Activated naive CD4-positive, alpha-beta T cell treated with anti-CD3 and anti-CD28 coated beads, Interleukin-2, amount 50 U/mL, for 16 hours (primary cell): ENCODE results near the gene TMEM179.
"Not testable (repeated sequence)": the region's sequence is repeated elsewhere in the genome, so short reads cannot be mapped to it uniquely, and the experiment has no call there.

Experiments used
- DNase-seq: peaks from one replicate; pipeline ENCODE4 v3.0.0-alpha.2; 2020

TMEM179 gene

DNA sequence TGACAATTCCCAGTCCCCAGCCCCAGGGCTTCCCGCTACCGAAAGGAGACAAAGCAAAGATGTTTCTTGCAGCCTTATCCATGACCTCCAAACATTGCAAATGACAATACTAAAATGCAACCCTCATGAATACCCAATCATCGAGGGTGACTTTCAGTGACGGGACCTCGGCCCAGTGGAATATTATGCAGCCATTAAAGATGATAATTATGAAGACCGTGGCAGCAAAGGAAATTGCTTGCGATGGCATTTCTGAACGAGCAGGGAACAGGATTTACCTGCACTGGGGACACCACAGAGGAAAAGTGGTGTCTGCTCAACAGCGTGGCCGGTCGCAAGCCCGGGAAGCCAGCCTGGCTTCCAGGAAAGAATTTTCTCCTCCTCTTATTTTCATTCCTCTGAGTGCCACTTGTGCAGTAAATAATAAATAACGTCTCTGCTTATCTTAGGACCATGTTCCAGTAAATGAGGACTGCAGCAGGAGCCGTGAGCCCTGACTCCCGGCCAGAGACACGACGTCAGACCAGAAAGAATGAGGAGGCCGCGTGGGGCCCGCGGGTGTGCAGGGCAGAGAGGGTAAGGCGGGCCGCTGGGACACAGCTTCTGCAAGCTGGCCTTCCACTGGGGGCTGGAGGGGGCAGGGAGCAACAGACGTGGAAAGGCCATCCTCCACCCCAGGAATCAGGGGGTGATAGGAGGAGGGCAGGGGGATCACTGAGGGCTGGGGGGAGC, 18.4 kb downstream of the TMEM179 start:
- no peak for DNase-seq

DNA sequence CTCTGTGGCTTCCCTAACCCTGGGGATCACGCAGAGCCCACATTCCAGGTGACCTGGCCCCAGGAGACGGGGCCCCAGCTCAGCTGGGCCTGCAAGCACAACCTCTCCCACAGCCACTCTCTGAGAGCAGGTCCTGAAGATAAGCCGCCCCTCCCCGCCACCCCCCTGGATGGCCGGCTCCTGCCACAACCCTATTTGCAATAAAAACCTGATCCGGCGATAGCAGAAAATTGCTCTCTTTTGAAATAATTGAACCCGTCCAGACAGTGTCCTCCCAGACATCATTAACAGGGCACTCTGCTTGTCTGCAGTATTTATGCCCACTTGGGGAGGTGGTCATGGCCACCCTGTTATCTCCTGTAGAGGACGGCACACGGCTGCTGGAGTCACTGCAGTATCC, 20.0 kb downstream of the TMEM179 start:
- no peak for DNase-seq

DNA sequence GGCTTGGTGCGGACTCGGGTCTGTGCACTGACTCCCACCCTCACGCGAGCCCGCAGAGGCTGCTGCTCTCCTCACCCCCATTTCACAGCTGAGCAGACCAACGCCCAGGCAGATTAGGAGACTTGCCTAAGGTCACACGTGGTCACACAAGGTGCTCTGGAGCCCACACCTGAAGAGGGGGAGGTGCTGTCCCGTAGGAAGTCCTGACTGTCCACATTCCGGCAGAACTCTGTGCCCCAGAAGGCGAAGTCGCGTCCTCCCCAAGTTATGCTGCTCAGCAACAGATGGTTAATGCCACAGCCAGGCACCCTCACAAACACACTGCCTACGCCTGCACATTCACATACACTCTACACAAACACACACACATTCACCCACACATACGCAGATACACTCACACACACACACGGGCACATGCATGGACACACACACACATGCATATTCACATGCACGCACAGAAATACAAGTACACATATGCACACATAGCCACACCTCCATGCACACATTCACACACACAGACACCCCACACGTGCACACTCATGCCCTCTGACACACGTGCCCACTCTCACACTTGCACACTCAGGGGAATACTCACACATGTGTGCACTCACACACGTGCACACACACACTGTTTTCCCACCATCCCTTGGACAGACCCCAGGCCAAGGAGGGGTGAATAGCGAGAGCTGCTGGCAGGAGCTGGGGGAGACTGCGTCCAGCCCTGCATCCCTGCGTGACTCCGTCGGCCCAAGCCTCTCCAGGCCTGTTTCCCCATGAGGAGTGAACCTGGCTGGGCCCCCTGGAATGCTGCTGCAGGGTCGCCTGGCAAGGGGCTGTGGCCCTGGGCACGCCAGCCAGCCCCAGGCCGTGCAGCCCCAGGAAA, 20.9 kb downstream of the TMEM179 start:
- DNase-seq = no peak

DNA sequence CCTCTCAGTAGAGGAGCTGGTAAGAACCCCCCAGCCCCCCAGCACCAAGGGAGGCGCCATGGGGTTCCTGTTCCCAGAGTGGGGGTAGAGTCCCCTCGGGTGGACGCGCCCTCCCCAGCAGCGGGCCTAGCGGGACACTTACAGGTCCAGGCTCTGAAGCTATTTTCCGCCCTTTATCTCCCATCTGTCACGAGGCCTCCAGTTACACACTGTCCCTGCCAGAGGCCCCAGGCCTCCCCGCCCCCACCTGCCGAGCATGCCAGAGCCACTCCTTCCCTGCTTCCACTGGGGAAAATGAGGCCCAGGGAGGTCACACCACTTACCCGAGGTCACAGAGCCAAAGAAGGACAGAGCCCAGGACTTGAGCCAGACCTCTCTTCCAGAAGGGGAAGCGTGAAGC, 21.9 kb downstream of the TMEM179 start:
- DNase-seq = no peak

DNA sequence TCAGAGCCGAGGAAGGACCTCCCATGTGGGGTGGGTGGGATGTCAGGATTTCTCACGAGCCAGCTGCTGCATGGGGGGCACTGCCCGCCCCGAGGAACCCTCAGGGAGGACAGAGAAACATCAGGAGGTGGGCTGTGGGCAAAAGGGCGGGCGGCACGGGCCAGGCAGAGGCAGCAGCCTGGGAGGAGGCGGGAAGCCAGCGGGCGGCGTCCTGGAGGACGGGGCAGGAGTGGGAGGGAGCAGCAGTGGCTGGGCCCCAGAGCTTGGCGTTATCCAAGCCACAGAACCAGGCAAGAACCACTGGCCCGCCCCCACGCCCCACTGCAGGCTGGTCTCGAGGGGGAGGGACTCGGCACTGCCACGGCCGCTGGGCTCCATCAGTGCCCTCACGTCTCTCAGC, 22.6 kb downstream of the TMEM179 start:
- no peak for DNase-seq

DNA sequence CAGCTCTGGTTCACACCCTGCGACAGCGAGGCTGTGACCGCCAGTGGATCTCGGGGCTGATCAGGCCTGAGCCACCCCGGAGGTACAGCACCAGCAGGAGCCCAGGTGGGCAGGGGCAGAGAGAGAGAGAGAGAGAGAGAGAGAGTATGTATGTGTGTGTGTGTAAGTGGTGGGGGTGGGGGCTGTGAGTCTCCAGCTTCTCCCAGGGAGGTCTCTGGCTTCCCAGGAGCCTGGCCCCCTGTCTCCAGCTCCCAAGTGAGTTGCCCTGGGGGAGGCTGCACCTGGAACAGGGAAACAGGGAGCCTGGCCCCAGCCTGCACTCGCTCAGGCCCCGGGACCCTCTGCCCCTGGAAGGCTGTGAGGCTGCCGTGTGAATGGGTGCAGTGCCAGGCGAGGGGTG, 23.1 kb downstream of the TMEM179 start:
- DNase-seq = no peak

DNA sequence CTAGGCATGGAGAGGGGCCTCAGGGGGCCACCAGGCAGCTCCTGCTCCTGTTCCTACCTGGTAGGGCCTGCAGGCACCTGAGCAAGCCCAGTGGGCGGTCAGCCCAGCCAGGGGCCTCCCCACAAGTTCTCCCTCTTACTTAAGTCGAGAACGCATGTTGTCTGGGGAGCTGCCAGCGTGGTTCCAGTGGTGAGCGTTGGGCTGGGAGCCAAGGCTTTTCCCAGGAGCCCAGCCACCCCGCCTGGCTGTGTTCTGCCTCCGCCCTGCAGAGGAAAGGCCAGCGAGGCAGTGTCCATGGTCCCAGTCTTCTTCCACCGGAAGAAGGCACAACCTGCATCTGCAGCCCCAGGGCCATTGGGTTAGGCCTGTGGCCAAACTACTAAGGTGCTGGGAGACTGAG, 23.6 kb downstream of the TMEM179 start:
- DNase-seq = no peak

DNA sequence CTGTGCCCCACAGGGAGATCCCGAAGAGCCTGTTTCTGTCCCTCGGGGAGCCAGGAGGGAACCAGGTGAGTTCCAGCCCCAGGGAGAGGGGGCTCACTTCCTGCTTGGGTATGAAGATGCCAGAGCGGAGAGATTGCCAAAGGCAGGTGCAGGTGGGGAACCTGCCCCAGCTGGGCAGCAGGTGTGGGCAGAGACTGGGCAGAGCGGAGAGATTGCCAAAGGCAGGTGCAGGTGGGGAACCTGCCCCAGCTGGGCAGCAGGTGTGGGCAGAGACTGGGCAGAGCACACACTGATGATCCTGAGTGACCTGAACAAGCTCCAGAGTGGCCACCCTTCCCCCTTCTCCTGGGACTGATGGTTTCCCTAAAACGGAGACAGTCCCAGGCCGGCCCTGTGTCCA, 24.6 kb downstream of the TMEM179 start:
- DNase-seq = not testable (repeated sequence)

DNA sequence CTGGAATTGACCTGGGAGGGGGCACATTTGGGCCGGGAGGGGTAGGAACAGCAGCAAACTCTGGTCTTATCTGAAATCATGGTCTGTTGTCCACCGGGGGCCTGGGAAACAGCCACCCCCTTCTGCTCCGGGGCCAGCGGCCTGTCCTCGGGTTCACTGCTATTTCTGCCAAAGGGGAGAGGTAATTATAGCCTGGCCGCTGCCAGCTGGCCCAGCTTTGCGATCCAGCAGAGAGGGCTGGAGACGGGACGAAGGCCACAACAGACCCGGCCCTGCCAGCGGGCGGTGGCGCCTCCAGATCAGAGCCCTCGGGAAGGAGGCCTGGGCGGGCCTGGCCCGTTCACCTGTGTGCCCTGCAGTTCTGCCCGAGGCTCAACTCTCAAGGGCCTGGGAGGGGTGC, 25.1 kb downstream of the TMEM179 start, which contains the start of gene C14orf180:
C14orf180 (plus strand) TSS at position 258 of the 400 bp plus-strand sequence. CDS start 6,667 bp downstream, outside the sequence.
- DNase-seq = no peak

DNA sequence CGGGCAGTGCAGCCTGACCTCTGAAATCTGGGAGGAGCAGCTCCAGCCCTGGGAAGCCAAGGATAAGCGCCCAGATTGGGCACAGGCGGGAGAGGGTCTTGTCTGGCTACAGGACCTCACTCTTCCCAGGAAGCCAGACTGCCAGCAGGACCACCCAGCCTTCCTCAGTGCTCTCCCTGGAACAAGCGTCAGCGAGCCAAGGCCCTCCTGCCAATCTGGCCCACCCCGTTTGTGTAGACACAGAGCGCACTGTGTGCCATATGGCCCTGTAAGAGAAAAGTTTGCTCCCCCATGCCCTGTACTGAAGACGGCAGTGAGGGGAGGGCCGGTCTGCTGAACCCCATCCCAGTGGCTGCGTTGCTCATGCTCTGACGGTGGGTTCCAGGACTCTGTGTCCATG, 26.3 kb downstream of the TMEM179 start:
- DNase-seq = no peak

DNA sequence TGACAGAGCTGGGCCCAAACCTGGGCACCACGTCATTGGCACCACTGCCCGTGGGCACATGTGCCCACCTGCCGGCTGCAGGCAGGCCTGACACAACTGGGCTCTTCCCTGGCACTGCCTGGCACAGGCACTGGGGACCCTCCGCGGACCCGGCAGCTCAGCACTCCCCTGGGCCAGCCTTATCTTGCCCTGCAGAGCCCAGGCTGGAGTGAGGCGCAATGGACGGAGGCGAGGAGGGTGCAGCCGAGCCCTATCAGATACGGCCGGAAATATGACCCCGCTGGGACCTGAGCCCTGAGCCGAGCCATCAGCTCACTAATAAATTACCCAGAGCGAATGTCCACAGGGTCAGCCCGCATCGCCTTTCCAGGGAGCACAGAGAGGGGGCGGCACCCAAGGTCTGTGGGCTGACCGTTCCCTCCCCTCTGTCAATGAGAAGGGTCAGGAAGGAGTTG, 26.7 kb downstream of the TMEM179 start:
- no peak for DNase-seq

DNA sequence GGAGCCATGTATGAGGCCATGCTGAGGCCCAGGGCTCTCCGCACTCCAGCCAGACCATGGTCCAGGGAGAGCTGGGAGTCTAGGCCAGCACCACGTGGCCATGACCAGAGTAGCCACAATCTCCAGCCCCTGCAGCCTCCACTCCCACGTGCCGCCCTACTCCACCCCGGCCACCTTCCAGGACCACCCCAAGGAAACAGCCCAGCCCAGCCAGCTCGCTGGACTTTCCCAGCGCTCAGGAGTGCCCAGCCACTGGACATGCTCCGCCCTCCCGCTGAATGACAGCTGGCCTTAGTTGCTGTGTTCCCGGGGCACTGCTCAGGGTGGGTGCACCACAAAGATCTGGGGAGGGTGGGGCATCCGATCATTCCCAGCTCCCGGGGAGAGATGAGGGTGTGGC, 27.1 kb downstream of the TMEM179 start:
- no peak for DNase-seq

DNA sequence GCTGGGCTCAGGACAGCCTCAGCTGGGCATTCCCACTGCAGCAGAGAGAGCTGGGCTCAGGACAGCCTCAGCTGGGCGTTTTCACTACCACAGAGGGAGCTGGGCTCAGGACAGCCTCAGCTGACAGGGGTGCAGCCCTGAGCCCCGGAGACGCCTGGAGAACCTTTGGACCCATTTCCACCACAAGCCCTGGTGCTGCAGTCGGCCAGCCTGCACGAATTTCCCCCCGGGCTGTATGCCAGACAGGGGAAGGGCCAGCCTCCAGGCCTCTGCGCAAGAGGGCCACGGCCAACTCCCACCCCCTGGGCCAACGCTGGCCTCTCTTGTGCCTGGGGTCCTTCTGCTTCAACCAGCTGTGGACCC, 27.6 kb downstream of the TMEM179 start:
- no peak for DNase-seq

DNA sequence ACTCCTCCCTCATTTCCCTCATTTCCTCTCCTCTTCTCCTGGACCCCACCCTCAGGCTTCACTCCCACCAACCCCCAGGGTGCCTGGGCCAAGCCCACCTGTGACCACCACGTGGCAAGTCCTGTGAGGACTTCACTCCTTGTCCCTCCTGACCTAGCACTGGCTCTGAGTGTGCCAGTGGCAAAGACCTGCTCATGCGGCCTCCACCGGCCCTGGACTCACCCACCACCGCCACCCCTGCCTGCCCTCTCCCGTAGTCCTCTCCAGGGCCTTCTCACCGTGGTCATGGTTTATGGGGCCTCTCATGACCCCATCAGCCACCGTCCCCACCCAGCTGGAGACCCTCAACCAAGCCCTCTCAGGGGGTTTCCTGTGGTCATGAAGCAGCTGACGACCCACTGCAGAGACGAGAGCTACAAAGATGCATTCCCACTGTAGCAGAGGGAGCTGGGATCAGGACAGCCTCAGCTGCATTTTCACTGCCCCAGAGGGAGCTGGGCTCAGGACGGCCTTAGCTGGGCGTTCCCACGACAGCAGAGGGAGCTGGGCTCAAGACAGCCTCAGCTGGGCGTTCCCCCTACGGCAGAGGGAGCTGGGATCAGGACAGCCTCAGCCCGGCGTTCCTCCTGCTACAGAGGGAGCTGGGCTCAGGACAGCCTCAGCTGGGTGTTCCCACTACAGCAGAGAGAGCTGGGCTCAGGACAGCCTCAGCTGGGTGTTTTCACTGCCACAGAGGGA, 28.2 kb downstream of the TMEM179 start:
- no peak for DNase-seq

DNA sequence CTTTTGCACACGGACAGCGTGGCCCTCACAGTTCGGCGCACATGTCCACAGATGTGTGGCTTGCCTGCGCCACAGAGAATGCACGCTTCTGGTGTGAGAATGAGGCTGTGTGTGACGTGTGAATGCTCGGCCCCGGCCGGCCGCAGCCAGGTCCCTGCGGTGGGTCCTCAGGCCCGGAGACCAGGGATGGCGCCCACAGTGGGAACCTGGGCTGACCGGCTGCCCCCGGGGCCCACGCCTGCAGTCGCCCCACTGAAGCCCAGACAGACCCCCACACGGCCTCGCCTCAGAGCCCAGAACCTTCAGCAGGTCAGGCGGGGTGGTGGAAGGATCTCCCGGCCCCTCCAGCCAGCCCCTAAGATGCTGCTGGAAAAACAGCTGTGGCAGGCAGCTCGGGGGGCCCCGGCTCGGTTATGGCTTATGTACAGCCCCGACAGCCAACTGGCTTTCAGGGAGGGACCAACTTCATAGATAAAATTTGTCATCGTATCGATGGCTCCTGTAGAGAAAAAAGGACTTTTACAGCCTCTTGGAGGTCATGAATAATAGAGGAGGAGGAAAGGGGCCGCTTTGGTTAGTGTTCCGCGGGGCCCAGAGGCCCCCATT, 29.5 kb downstream of the TMEM179 start:
- no peak for DNase-seq

DNA sequence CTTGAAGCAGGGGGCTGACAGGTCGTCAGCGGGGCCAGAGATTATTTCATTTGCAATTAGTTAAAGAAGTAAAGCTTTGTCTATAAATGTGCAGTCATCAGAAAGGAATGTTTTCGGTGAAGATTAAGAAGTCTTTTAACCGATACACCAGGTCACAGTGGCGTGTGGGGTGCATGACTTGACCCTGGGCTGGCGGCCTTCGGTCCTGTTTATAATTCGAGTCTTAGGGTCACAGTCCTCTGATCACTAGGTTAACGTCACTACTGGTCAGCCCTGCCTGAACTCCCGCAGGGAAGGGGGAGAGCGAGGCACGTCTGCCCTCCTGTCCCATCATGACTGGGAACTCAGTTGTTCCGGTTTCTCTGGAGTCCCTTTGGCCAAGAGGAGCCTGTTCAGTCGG, 30.0 kb downstream of the TMEM179 start:
- no peak for DNase-seq

DNA sequence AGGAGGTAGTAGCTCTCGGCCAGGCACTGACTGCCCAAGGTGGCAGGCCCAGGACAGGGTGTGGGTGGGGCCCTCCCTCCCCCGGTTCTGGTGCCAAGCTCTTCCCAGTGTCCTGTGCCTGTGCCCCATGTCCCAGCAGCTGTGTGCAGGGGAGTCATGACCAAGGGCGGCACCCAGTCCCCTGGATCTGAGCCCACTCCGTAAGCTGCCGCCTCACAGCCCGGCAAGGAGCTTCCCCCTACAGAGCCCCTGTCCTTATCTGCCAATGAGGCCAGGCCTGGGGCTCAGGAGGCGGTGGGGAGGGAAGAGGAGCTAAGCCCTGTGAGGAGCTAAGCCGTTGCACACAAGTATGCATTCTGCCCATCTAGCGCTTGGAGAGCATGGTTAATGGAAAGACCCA, 30.6 kb downstream of the TMEM179 start:
- no peak for DNase-seq

DNA sequence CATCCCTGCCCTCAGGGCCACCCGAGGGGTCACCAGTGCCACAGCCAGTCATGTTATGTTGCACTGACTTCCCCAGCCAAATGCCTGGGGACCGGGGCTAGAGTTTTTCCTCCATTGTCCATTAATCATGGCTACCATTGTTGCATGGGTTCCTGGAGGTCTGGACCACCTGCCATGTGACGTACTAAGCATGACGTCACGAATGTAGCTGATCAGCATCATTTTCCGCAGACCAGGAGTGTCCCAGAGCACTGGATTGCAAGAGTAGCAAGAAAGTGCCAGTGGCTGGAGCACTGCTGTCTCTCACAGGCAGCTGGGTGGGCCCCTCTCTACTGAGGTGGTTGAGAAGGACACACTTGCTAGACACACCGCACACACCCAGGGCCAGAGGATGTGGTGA, 31.9 kb downstream of the TMEM179 start:
- no peak for DNase-seq

DNA sequence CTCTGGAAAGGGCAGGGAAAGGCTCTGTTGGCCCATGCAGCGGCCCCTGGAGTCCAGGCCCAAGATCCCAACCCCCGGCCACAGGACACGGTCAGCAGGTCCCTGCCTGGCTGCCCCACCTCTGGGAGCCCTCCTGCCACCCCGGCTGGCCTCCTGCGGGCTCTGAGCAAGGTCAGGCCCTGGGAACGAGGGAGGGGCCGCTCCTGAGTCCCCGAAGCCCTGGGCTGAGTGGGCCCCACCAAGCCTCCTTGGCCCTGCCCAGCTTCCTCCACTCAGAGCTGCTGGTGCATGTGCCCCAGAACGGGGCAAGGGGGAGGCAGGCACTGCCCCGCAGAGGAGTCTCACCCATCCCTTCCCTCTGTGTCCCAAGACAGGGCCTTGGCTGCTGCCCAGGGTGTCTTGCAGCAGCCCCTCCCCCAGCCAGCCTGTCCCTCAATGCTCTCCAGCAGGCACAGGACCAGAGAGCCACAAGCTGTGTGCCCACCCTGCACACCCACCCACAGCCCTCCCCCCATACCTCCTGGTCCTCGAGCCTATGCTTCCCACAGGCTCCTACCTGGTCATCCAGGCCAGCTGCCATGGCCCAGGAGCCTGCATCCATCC, 32.4 kb downstream of the TMEM179 start:
- DNase-seq = no peak

DNA sequence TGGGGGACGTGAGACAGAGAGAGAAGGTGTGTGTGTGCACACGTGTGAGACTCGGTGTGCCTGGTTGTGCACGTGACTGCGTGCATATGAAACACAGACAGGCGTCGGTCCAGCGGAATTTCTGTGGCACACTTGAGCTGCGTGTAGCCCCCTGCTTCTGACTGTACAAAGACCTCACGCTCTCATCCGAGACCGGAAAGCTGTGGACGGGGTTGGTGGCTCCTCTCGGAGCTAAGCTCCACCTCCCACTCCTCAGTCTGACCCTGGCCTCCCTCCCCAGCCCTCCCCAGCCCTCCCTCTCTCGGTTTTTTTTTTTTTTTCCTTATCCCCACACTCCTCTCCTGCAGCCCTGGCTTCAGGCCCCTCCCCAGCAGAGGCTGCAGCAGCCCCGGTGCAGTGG, 33.3 kb downstream of the TMEM179 start:
- DNase-seq = no peak

DNA sequence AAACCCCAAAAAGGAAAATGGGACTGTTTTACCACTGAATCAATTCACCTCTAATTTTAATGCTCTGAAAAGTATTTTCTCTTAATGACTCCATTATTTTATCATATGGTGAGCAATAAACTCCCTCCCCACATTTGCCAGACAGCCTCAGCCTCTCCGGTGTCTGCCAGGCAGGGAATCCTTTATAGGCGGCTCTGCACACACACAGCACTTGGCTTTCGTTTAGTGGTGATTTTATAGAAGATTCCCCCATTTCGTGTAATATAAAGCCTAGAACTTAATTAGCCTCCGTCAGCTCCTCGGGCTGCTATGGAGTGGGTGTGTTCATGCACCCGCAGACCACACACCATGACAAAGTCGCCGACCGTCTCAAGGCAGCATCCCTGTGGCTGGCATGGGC, 35.1 kb downstream of the TMEM179 start:
- no peak for DNase-seq

DNA sequence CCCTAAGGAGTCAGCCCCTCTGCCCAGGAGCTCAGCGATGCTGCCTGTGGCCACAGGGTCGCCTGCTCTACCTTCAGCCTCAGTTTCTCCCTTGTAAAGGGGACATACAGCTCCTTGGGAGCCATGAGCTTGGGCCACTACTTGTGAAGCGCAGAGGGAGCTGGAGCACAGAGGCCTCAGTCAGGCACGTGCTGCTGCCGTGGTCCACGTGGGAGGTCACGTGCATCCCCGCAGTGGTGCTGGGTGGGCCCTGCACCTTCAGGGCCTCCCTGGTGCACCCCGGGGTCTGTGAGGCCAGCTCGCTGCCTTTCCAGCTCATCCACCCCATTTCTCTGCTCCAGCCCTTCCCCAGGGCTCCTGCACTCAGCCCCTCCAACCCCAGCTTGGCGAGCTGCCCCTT, 36.0 kb downstream of the TMEM179 start:
- no peak for DNase-seq

DNA sequence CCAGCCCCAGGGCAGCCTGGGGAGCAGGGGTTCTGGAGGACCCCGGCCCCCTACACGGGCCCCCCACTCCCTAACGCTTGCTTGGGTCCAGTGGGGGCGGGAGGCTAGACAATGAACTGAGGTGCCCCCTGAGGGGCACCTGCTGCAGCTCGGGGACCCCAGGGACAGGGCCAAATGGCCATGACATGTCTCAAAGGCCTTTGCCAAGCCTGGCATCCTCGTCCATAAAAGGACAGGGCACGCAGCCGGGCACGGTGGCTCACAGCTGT, 36.7 kb downstream of the TMEM179 start:
- no peak for DNase-seq
